GM12875 (cell line): ENCODE measurements around the gene C19orf67.

Experiments used
- H3K4me3 ChIP-seq: one replicate; pipeline ENCODE4 v1.5.1; 2011; ENCODE audit warnings: low read depth, low read length, control low read depth
- TF ChIP-seq, protein P1 (sequence below): IDR thresholded peaks from 2 replicates; pipeline ENCODE4 v1.5.1; 2011; ENCODE audit warnings: low read depth, mild to moderate bottlenecking, control low read depth, inconsistent platforms, low read length, moderate library complexity, borderline replicate concordance; ENCODE audit not compliant: insufficient read depth

C19orf67 gene

DNA sequence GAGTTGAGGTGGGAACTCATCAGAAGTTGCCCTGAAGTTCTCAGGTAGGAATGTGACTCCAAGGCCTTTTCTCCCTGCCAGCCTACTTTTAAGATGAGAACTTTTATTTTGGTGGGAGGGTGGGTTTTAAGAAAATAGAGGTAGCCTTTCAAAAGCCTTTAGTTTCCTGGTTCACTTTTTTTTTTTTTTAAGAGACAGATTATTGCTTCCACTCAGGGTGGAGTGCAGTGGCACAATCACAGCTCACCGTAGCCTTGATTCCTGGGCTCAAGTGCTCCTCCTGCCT lies 3.0 kb downstream of the C19orf67 start:
- TF ChIP-seq, protein P1, sequence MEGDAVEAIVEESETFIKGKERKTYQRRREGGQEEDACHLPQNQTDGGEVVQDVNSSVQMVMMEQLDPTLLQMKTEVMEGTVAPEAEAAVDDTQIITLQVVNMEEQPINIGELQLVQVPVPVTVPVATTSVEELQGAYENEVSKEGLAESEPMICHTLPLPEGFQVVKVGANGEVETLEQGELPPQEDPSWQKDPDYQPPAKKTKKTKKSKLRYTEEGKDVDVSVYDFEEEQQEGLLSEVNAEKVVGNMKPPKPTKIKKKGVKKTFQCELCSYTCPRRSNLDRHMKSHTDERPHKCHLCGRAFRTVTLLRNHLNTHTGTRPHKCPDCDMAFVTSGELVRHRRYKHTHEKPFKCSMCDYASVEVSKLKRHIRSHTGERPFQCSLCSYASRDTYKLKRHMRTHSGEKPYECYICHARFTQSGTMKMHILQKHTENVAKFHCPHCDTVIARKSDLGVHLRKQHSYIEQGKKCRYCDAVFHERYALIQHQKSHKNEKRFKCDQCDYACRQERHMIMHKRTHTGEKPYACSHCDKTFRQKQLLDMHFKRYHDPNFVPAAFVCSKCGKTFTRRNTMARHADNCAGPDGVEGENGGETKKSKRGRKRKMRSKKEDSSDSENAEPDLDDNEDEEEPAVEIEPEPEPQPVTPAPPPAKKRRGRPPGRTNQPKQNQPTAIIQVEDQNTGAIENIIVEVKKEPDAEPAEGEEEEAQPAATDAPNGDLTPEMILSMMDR, result no peak

DNA sequence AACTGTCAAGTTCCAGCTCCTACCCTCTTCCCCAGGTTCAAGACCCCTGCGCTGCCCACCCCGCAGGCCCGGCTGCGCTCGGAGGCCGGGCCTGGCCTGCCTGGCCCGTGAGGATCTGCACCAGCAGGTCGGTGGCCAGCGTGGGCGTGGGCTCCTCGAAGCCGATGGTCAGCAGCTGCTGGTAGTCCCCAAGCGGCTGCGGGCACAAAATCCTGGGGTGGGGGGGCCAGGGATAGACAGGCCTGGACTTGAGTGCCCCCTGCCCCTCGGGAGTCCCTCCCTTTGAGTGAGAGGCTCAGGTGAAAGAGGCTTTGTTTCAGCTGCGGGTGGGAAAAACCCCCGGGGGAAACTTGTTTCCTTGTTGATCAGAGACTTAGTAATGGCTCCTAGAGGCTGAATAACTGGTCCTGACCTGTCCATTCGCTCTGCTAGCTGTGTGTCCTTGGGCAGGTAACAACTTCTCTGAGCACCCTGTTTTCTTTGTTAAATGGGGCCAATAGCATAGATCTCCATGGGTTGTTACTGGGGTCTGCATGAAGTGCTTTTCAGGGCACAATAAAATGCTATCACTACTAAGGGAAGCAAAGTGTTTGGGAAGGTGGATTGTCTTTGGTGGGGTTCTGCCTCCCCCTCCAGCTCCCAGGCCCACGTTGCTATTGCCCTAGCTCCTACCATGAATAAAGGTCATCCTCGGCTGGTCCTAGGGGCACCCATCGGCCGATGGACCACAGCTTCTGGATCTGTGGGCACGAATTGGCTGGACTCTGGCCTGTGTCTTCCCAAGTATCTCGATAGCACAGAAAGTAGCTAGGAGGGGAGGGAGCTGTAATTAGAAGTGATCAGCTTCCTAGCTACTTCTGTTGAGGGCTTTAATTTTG lies 3.5 kb downstream of the C19orf67 start:
- H3K4me3 ChIP-seq, result peak overlapping the region; percentile 90
- TF ChIP-seq, protein P1, result no peak

More for the DNA sequence above, 3.0 kb downstream of the C19orf67 start:
- H3K4me3 ChIP-seq, result no peak overlapping the region

DNA sequence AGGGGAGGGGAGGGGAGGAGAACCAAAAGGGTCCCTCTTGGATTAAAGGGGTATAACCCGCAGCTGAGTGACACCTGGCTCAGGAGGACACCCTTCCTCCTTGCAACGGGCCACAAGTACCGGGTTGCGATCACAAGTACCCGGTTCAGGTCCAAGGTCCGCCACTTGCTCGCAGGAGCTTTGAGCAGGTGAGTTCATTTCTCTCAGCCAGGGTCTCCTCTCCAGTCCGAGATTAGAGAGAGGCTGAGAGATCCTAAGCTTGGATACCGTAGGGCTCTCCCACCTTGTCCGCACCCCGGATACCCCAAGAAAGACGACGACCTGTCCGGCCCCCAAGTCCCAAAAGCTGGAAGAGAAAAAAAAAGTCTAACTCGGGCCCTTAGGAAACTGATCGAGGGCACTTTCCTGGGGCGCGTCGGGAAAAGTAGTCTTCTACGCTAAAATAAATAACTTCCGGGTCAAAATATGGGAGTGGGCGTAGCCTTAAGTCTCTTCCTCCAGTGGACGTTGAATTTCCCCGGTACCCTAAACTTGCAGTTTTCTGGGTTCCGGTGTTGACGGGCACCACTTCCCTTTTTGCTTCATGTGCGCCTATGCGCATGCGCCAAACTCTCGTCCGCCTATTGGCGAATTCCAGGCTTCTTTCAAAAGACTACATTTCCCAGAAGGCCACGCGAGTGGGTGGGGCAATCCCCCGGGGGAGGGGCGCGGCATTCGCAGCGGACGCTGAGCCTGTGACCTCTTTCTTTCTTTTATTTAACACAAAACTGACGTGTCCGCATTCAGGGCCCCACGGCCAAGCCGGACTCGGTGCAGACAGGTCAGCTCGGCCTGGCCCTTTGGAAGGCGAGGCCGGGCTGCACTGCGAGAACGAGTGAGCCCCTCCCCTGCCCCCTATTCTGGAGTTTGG lies 4.4 kb downstream of the C19orf67 start:
- peak overlapping the region; percentile 90 for H3K4me3 ChIP-seq
- TF ChIP-seq, protein P1, result no peak

DNA sequence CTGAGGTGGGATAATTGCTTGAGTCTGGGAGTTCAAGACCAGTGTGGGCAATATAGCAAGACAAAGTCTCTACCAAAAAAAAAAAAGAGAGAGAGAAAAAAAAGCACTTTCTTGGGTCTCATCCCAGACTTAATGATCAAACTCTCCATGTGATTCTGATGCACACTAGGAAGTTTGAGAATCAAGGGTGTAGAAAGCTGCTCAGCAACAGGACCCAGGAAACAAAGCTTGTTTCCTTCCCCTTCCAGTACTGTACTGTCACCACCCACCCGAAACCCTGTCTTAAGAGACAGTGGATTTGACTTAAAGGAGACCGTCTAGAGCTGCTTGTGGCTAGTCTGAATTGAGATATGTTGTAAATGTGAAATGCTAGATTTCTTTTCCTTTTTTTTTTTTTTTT lies 7.2 kb downstream of the C19orf67 start:
- no peak overlapping the region for H3K4me3 ChIP-seq
- TF ChIP-seq, protein P1, result no peak

DNA sequence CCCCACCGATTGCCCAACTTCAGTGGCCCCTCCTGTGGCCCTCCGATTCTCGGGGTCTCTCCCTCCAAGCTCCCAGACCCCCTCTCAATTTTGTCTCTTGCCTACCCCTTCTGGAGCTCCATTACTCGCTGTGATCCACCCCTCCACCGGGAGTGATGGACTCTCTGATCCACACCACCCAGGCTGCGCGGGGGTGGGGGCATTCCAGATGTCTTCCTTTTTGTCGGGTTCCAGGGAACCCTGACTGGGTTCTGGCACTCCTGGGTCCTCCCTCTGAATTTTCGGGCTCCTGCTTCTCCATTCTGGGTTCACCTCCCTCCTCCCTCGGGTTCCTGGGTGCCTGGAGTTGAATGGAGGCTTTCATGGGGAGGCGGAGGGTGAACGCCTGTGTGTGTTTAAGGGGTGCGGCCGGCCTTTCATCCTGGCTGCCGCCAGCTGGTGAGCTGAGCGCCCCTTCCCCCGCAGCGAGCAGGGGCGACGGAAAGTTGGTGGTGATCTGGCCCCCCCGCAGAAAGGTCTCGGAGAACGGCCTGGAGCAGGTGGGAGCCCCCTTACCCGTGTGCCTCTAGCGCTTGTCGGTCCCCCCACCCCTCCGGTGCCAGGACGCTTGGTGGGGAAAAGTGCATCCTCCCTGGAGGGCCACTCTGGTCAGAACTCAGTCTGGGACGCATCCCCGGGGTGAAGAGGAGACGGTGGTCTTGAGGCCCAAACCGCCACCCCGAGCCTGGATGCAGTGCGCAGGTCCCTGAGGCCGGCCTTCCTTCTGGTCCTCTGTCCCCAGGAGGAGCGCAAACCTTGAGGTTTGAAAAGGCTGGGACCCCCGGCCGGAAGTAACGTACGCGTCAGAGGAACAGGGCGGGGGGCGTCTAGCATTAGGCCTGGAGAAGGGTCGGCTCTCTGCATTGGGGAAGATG lies 11.4 kb downstream of the C19orf67 start:
- TF ChIP-seq, protein P1, result no peak
- H3K4me3 ChIP-seq, result peak overlapping the region; percentile 52

DNA sequence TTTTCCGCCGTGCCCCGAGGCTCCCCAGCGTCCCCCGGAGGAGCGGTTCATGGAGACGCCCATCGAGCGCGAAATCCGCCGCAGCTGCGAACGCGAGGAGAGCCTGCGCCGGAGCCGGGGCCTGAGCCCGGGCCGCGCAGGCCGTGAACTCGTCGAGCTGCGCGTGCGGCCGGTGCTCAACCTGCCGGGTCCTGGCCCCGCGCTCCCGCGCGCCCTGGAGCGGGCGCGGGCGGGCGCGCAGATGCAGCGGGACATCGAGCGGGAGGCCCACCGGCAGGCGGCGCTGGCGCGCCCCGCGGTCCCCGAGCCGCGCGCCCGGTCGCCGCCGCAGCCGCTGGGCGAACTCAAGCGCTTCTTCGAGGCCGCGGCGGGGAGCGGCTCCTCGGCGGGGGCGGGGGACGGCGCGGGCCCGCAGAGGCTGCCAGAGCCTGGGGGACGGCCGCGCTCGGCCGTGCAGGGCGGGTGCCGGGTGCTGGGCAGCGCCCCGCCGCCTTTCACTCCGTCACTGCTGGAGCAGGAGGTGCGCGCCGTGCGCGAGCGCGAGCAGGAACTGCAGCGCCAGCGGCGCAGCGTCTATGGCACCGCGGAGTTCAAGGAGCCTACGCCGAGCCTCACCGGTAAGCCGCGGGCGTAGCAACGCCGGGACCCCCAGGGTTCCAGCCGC lies 12.2 kb downstream of the C19orf67 start:
- peak overlapping the region; percentile 52 for H3K4me3 ChIP-seq
- TF ChIP-seq, protein P1, result peak; percentile 83
